ENCODE data around the gene TRANK1.
"Not testable (repeated sequence)": the region's sequence is repeated elsewhere in the genome, so short reads cannot be mapped to it uniquely, and the experiment has no call there.

Gene TRANK1

DNA sequence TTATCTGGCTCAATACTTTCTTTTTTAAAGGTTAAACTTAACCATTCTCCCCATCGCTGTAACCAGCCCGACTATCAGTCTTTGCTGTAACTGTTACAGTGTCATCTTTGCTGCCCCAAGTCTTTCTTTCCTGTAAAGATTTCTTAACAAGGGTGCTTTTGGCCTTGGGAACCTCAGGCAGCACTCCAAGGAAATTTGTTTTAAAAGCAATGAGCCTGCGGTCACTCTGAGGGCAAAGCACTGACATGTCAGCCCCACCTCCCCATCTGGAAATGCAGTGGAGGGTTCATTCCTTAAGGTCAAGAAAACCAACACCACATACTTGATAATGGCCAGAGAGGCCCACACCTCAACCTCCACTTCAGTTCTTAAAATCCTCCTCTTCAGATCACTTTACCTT, 3.2 kb downstream of the TRANK1 start:
- Histone ChIP-seq H3K4me1 (ENCODE audit: control insufficient read depth in 2 of 2, insufficient read depth in 2 of 2, low read length in 2 of 2) (peaks cover 15 to 29% of the 10 kb centered on the region in 2 donors), H3K27me3 (ENCODE audit: control insufficient read depth in 2 of 2, insufficient read depth in 2 of 2, low read length in 2 of 2) (no peaks in the 10 kb centered on the region), H3K36me3 (ENCODE audit: control insufficient read depth in 2 of 2, insufficient read depth in 2 of 2, low read length in 2 of 2) (no peaks in the 10 kb centered on the region), H3K4me3 (ENCODE audit: low read length in 2 of 2) (no peak overlapping the region), H3K9me3 (ENCODE audit: control insufficient read depth in 2 of 2, low read length in 2 of 2) (no peaks in the 10 kb centered on the region), H3K9ac (ENCODE audit: low read depth in 1 of 2, low read length in 2 of 2) (no peak overlapping the region), H3K27ac (ENCODE audit: low read depth in 2 of 2, low read length in 2 of 2) (peak overlapping the region; percentile 13 to 51)

DNA sequence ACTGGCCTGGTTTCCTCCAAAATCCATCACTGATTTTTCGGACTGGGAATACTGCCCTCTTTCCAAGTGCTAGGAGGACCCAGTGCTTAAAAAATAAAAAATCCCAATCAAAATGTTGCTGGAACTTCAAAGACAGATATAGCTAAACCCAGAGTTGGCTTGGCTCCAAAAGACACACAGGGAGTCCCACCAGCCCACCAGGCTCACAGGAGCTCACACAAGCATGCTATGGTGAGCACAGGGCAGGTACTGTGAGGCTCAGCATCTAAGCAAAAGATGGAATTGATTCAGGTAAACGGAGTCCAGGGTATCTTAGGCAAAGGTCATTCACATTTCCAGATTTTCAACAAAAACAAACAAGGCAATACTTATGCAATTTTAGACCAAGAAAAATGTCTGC, 3.7 kb downstream of the TRANK1 start:
- Histone ChIP-seq H3K4me1 (ENCODE audit: control insufficient read depth in 2 of 2, insufficient read depth in 2 of 2, low read length in 2 of 2) (peaks cover 15 to 29% of the 10 kb centered on the region in 2 donors), H3K9ac (ENCODE audit: low read depth in 1 of 2, low read length in 2 of 2) (no peak overlapping the region), H3K27me3 (ENCODE audit: control insufficient read depth in 2 of 2, insufficient read depth in 2 of 2, low read length in 2 of 2) (no peaks in the 10 kb centered on the region), H3K36me3 (ENCODE audit: control insufficient read depth in 2 of 2, insufficient read depth in 2 of 2, low read length in 2 of 2) (no peaks in the 10 kb centered on the region), H3K4me3 (ENCODE audit: low read length in 2 of 2) (no peak overlapping the region), H3K27ac (ENCODE audit: low read depth in 2 of 2, low read length in 2 of 2) (no peak overlapping the region), H3K9me3 (ENCODE audit: control insufficient read depth in 2 of 2, low read length in 2 of 2) (no peaks in the 10 kb centered on the region)

DNA sequence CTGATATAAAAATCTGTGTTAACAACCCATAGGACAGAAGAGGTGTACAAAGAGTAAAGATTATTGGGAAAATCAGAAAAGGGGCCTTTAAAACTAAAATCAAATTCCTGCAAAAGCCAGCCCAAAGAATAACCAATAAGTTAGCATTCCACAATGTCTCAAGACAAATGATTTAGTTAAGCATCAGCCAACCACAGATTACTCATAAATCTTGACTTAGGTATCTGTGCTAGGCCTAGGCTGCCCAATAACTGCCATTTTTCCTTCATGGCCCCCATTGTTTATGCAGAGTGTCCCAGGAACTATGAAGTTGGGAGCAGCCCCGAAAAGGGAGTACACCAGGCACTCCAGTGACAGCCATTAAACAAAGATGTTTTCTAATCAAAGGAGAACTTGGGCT, 7.4 kb downstream of the TRANK1 start:
- H3K9me3 ChIP-seq (ENCODE audit: control insufficient read depth in 2 of 2, low read length in 2 of 2), result no peaks in the 10 kb centered on the region
- H3K27me3 ChIP-seq (ENCODE audit: control insufficient read depth in 2 of 2, insufficient read depth in 2 of 2, low read length in 2 of 2), result no peaks in the 10 kb centered on the region
- H3K36me3 ChIP-seq (ENCODE audit: control insufficient read depth in 2 of 2, insufficient read depth in 2 of 2, low read length in 2 of 2), result no peaks in the 10 kb centered on the region
- no peak overlapping the region for H3K27ac ChIP-seq (ENCODE audit: low read depth in 2 of 2, low read length in 2 of 2)
- H3K4me1 ChIP-seq (ENCODE audit: control insufficient read depth in 2 of 2, insufficient read depth in 2 of 2, low read length in 2 of 2), result peaks cover 7 to 10% of the 10 kb centered on the region in 2 donors
- no peak overlapping the region for H3K4me3 ChIP-seq (ENCODE audit: low read length in 2 of 2)
- no peak overlapping the region for H3K9ac ChIP-seq (ENCODE audit: low read depth in 1 of 2, low read length in 2 of 2)

DNA sequence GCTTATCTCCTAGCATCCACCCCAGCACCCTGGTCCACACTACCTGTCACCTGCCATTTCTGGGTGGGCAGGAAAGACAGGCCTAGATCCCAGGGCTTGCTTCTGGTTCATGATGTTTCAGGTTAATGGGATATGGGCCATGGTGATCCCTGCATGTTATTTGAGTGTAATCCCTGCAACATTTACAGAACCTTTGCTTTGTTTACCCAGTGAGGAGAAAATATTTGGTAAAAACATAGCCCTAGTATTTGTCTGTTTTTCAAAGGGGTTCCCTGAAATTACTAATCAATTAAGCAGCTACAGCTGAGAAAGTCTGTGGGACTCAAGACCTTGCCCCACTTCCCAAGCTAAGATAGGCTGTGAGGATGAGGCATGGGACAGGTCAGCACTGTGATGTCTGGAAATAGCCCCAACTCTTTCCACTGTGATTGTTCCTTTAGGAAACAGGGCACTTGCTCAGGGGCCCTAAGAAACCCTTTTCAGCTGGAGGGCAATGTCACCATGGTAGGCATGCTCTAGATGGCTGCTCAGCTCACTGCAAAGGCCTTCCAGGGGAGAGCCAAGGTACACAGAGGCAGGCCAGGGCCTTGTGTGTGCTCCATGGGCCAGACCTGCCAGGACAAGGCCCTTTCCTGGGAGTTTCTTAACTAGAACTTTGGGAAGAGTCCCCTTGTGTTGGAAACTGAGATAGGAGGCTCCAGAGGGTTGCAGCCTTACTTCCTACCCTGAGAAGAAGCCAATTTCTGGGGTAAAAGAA, 11.1 kb downstream of the TRANK1 start:
- H3K36me3 ChIP-seq (ENCODE audit: control insufficient read depth in 2 of 2, insufficient read depth in 2 of 2, low read length in 2 of 2), result no peaks in the 10 kb centered on the region
- H3K9me3 ChIP-seq (ENCODE audit: control insufficient read depth in 2 of 2, low read length in 2 of 2), result no peaks in the 10 kb centered on the region
- H3K4me1 ChIP-seq (ENCODE audit: control insufficient read depth in 2 of 2, insufficient read depth in 2 of 2, low read length in 2 of 2), result peaks cover 0 to 3% of the 10 kb centered on the region in 2 donors
- H3K27me3 ChIP-seq (ENCODE audit: control insufficient read depth in 2 of 2, insufficient read depth in 2 of 2, low read length in 2 of 2), result no peaks in the 10 kb centered on the region
- H3K27ac ChIP-seq (ENCODE audit: low read depth in 2 of 2, low read length in 2 of 2), result no peak overlapping the region
- no peak overlapping the region for H3K9ac ChIP-seq (ENCODE audit: low read depth in 1 of 2, low read length in 2 of 2)
- H3K4me3 ChIP-seq (ENCODE audit: low read length in 2 of 2), result no peak overlapping the region

DNA sequence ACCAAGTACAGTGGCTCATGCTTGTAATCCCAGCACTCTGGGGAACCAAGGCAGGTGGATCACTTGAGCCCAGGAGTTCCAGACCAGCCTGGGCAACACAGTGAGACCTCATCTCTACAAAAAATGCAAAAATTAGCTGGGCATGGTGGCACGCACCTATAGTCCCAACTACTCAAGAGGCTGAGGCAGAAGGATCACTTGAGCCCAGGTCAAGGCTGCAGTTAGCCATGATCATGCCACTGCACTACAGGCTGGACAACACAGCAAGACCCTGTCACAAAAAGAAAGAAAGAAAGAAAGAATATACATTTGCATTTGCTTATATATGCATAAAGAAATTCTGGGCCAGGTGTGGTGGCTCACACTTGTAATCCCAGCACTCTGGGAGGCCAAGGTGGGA, 13.4 kb downstream of the TRANK1 start:
- H3K27ac ChIP-seq (ENCODE audit: low read depth in 2 of 2, low read length in 2 of 2); H3K9me3 ChIP-seq (ENCODE audit: control insufficient read depth in 2 of 2, low read length in 2 of 2); H3K4me3 ChIP-seq (ENCODE audit: low read length in 2 of 2); H3K36me3 ChIP-seq (ENCODE audit: control insufficient read depth in 2 of 2, insufficient read depth in 2 of 2, low read length in 2 of 2); H3K9ac ChIP-seq (ENCODE audit: low read depth in 1 of 2, low read length in 2 of 2); H3K4me1 ChIP-seq (ENCODE audit: control insufficient read depth in 2 of 2, insufficient read depth in 2 of 2, low read length in 2 of 2); H3K27me3 ChIP-seq (ENCODE audit: control insufficient read depth in 2 of 2, insufficient read depth in 2 of 2, low read length in 2 of 2): not testable (repeated sequence)

DNA sequence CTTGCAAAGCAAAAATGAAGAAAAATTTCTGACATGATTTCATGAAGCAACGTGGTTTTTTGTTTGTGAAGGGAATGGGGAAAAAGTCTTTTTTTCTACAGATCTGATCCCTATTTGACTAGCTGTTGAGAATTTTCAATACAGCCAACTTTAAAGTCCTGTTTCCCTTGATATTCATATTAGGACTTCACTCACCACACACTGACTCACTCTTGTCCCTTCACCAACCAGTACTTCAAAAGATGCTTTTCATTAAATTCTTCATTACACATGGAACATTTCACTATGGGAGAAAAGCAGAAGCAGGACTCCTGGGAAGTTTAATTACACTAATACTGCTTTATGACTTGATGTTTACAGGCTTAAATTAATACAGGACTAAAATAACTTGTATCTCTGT, 16.6 kb downstream of the TRANK1 start:
- no peaks in the 10 kb centered on the region for H3K36me3 ChIP-seq (ENCODE audit: control insufficient read depth in 2 of 2, insufficient read depth in 2 of 2, low read length in 2 of 2)
- no peak overlapping the region for H3K9ac ChIP-seq (ENCODE audit: low read depth in 1 of 2, low read length in 2 of 2)
- peaks cover 0 to 5% of the 10 kb centered on the region in 2 donors for H3K4me1 ChIP-seq (ENCODE audit: control insufficient read depth in 2 of 2, insufficient read depth in 2 of 2, low read length in 2 of 2)
- no peak overlapping the region for H3K27ac ChIP-seq (ENCODE audit: low read depth in 2 of 2, low read length in 2 of 2)
- H3K4me3 ChIP-seq (ENCODE audit: low read length in 2 of 2), result no peak overlapping the region
- no peaks in the 10 kb centered on the region for H3K9me3 ChIP-seq (ENCODE audit: control insufficient read depth in 2 of 2, low read length in 2 of 2)
- no peaks in the 10 kb centered on the region for H3K27me3 ChIP-seq (ENCODE audit: control insufficient read depth in 2 of 2, insufficient read depth in 2 of 2, low read length in 2 of 2)

DNA sequence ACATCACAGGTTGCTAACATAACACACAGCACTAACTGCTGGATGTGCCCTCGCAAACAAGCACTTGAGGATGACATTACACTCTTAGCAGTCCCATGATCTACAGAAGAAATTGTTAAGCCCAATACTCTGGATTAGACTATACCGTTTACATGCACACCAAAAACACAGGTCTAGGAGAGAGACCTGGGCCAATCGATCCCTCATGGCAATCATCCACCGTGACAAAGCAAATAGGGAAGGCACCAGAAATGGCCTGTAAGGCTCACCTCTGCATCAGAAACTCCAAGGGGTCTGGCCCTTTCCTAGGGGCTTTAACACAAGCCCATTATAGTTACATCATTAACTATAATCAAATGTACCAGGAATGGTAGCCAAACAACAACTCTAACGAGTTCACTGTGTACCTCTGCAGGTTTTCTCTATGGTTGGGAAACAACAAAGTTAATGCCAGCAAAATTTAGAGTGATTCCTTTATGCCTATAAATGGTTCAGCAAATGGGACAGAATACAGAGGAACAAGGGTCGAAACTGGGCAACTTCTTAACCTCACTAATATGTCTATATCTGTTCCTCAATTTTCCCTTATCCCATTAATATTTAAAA, 18.5 kb downstream of the TRANK1 start:
- Histone ChIP-seq H3K9ac (ENCODE audit: low read depth in 1 of 2, low read length in 2 of 2) (no peak overlapping the region), H3K27me3 (ENCODE audit: control insufficient read depth in 2 of 2, insufficient read depth in 2 of 2, low read length in 2 of 2) (no peaks in the 10 kb centered on the region), H3K27ac (ENCODE audit: low read depth in 2 of 2, low read length in 2 of 2) (no peak overlapping the region), H3K9me3 (ENCODE audit: control insufficient read depth in 2 of 2, low read length in 2 of 2) (no peaks in the 10 kb centered on the region), H3K4me1 (ENCODE audit: control insufficient read depth in 2 of 2, insufficient read depth in 2 of 2, low read length in 2 of 2) (peaks cover 0 to 5% of the 10 kb centered on the region in 2 donors), H3K4me3 (ENCODE audit: low read length in 2 of 2) (no peak overlapping the region), H3K36me3 (ENCODE audit: control insufficient read depth in 2 of 2, insufficient read depth in 2 of 2, low read length in 2 of 2) (no peaks in the 10 kb centered on the region)

DNA sequence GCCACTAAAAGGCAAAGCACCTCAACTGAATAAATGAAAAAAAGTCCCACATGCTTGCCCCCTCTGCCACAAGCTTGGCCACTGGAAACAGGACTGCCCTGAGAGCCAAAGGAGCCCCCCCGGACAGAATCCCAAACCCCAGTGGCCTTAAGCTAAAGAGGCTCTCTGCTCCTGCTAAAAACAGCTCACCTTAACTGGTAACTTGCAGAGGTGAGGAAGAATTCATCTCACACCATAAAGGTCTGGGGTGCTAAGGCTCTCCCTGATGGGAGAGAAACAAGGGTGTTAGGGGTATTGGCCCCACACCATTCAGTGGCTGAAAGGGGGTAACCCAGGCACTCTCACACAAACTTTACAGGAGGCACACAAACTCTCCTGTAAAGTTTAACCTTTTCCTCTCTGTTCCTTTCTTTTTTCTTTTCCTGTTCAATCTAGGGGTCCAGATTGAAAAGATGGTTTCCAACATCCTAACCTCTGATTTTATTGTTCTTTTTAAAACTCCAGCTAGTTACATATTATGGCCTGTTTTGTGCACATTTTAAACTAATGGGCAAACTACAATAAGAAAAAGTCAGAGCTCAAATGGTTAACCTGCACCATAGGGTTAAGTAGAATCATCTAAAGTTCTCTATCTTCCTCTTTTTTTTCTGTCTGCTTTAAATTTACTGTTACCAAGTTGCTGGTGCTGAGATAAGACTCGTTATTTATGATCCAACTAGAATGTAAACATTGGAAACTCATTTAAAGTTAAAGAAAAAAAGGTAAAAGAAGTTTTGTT, 19.9 kb downstream of the TRANK1 start:
- Histone ChIP-seq H3K4me3 (ENCODE audit: low read length in 2 of 2) (no peak overlapping the region), H3K4me1 (ENCODE audit: control insufficient read depth in 2 of 2, insufficient read depth in 2 of 2, low read length in 2 of 2) (peaks cover 0 to 9% of the 10 kb centered on the region in 2 donors), H3K9ac (ENCODE audit: low read depth in 1 of 2, low read length in 2 of 2) (no peak overlapping the region), H3K9me3 (ENCODE audit: control insufficient read depth in 2 of 2, low read length in 2 of 2) (peaks cover 0 to 4% of the 10 kb centered on the region in 2 donors), H3K36me3 (ENCODE audit: control insufficient read depth in 2 of 2, insufficient read depth in 2 of 2, low read length in 2 of 2) (no peaks in the 10 kb centered on the region), H3K27me3 (ENCODE audit: control insufficient read depth in 2 of 2, insufficient read depth in 2 of 2, low read length in 2 of 2) (no peaks in the 10 kb centered on the region), H3K27ac (ENCODE audit: low read depth in 2 of 2, low read length in 2 of 2) (peak overlapping the region in 1 of 2 donors; percentile 13)

DNA sequence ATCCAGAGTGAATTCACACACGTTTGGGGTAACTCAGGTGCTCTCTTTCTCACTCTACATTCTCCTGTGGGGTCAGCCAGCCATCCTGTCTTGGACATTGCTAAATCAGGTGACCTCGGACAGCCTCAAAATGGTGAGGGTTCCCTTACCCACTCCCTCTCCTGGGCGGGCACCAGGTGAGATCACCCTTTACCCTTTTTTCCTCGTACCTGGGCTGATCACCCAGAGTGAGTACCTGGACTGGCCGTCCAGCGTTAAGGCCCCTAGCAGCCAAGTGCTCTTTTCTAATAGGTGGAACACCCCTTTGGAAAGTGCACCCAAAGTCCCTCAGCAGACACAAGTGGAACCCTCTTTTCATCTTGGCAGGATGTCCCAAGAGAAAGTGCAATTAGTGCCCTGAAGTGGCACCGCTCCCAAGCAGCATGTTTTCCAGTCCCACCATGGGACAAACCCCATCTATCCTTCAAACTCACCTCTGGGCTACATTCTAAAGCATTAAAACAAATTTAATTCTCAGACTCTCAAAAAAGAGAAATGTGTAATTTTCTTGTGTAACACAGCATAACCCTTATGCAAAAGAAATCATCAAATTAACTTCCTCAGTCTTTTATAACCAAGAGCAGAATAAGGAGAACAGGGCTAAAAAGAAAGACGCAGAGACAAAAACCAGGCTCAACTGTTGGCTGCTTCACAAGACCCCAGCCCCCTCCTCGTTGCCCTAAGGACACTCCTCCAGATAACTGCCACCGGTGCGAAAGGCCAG, 20.7 kb downstream of the TRANK1 start:
- Histone ChIP-seq H3K4me3 (ENCODE audit: low read length in 2 of 2) (no peak overlapping the region), H3K27ac (ENCODE audit: low read depth in 2 of 2, low read length in 2 of 2) (peak overlapping the region in 1 of 2 donors; percentile 13), H3K9ac (ENCODE audit: low read depth in 1 of 2, low read length in 2 of 2) (no peak overlapping the region), H3K4me1 (ENCODE audit: control insufficient read depth in 2 of 2, insufficient read depth in 2 of 2, low read length in 2 of 2) (peaks cover 0 to 11% of the 10 kb centered on the region in 2 donors), H3K36me3 (ENCODE audit: control insufficient read depth in 2 of 2, insufficient read depth in 2 of 2, low read length in 2 of 2) (no peaks in the 10 kb centered on the region), H3K9me3 (ENCODE audit: control insufficient read depth in 2 of 2, low read length in 2 of 2) (peaks cover 0 to 4% of the 10 kb centered on the region in 2 donors), H3K27me3 (ENCODE audit: control insufficient read depth in 2 of 2, insufficient read depth in 2 of 2, low read length in 2 of 2) (no peaks in the 10 kb centered on the region)

All from mucosa of rectum (tissue), 2 donors.